HG02623 (cell line): ENCODE data around the gene CACYBP.
A peak's percentile ranks its signal among the peaks of the same experiment; 100 is the strongest.
"Not testable (repeated sequence)": the region's sequence is repeated elsewhere in the genome, so short reads cannot be mapped to it uniquely, and the experiment has no call there.

Experiments
- ATAC-seq: cut with Tn5 transposase; IDR thresholded peaks from one replicate; pipeline ENCODE4 v1.9.1; 2021; ENCODE audit warnings: moderate library complexity; ENCODE audit not compliant: unreplicated experiment

Gene CACYBP

GRCh38 chr1:175005085-175005783 lies 5.5 kb downstream of the CACYBP start:
- ATAC-seq = no peak

- ATAC-seq = no peak
Measured at GRCh38 chr1:175009532-175009931, 9.8 kb downstream of the CACYBP start.

- no peak for ATAC-seq
Measured at GRCh38 chr1:175013445-175013844, 13.7 kb downstream of the CACYBP start.

GRCh38 chr1:175015243-175015642 lies 15.5 kb downstream of the CACYBP start:
- no peak for ATAC-seq

GRCh38 chr1:175019524-175019923 lies 19.8 kb downstream of the CACYBP start:
- ATAC-seq = no peak

GRCh38 chr1:175023043-175023921 lies 23.5 kb downstream of the CACYBP start, which contains the start of gene MRPS14:
TSS of gene MRPS14 (minus strand) at chr1:175023425. CDS start at chr1:175023408, 17 bp downstream.
- peak; percentile 87 for ATAC-seq

GRCh38 chr1:175023922-175024242 lies 24.1 kb downstream of the CACYBP start:
- not testable (repeated sequence) for ATAC-seq

GRCh38 chr1:175024773-175025172 lies 25.0 kb downstream of the CACYBP start:
- no peak for ATAC-seq

GRCh38 chr1:175033953-175034352 lies 34.2 kb downstream of the CACYBP start:
- ATAC-seq = no peak

GRCh38 chr1:175034775-175035174 lies 35.0 kb downstream of the CACYBP start:
- no peak for ATAC-seq

GRCh38 chr1:175035865-175036264 lies 36.1 kb downstream of the CACYBP start:
- ATAC-seq = no peak

- no peak for ATAC-seq
Measured at GRCh38 chr1:175036476-175036875, 36.7 kb downstream of the CACYBP start.

GRCh38 chr1:175037416-175037815 lies 37.7 kb downstream of the CACYBP start:
- no peak for ATAC-seq

- no peak for ATAC-seq
Measured at GRCh38 chr1:175040324-175040879, 40.7 kb downstream of the CACYBP start.

GRCh38 chr1:175042650-175043049 lies 42.9 kb downstream of the CACYBP start:
- ATAC-seq = no peak

GRCh38 chr1:175043824-175044223 lies 44.1 kb downstream of the CACYBP start:
- ATAC-seq = no peak

- not testable (repeated sequence) for ATAC-seq
Measured at GRCh38 chr1:175044591-175044990, 44.8 kb downstream of the CACYBP start.

GRCh38 chr1:175045097-175045496 lies 45.4 kb downstream of the CACYBP start:
- no peak for ATAC-seq

- ATAC-seq = no peak
Measured at GRCh38 chr1:175045519-175045918, 45.8 kb downstream of the CACYBP start.

GRCh38 chr1:175050992-175051391 lies 51.2 kb downstream of the CACYBP start:
- ATAC-seq = no peak

GRCh38 chr1:175054736-175055135 lies 55.0 kb downstream of the CACYBP start:
- no peak for ATAC-seq
